ENCODE data around the gene EIF3M. TPM values are rescaled to one million over a fixed set of nuclear protein-coding genes. Genes with fewer than 3 reads are reported as not detected.

EIF3M gene
- total RNA-seq, 1 experiment from 2014 or later, result 372 TPM

DNA sequence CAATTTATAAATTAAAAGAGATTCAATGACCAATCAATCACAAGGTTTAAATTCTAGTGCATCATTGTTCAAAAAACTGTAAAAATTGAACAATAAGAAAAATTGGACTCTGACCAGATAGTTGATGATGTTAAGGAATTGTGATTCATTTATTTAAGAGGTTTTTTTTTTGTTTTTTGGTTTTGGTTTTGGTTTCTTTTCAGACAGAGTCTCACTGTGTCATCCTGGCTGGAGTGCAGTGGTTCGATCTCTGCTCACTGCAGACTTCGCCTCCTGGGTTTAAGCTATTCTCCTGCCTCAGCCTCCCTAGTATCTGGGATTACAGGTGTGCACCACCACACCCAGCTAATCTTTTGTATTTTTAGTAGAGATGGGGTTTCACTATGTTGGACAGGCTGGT lies 17.1 kb upstream of the EIF3M start:
- ChIA-PET CTCF (interaction anchor here (0.7 kb wide), 1 partner anchor 10 kb away, joined by 3 read pairs; no protein-coding TSS in a partner anchor), POLR2A (no interaction called here)
- no peak for DNase-seq
- H3K4me1 Mint-ChIP-seq (ENCODE audit: low read depth, unreplicated experiment), result peaks cover 14% of the 10 kb centered on the region
- no TSS peak for BruUV-seq (replicated peaks)
- H3K27ac Mint-ChIP-seq (ENCODE audit: unreplicated experiment), result no peak overlapping the region
- H3K4me3 ChIP-seq (ENCODE audit: low read depth, low read length), result no peak overlapping the region
- H3K4me3 Mint-ChIP-seq (ENCODE audit: unreplicated experiment), result no peak overlapping the region
- TF ChIP-seq, protein P1, sequence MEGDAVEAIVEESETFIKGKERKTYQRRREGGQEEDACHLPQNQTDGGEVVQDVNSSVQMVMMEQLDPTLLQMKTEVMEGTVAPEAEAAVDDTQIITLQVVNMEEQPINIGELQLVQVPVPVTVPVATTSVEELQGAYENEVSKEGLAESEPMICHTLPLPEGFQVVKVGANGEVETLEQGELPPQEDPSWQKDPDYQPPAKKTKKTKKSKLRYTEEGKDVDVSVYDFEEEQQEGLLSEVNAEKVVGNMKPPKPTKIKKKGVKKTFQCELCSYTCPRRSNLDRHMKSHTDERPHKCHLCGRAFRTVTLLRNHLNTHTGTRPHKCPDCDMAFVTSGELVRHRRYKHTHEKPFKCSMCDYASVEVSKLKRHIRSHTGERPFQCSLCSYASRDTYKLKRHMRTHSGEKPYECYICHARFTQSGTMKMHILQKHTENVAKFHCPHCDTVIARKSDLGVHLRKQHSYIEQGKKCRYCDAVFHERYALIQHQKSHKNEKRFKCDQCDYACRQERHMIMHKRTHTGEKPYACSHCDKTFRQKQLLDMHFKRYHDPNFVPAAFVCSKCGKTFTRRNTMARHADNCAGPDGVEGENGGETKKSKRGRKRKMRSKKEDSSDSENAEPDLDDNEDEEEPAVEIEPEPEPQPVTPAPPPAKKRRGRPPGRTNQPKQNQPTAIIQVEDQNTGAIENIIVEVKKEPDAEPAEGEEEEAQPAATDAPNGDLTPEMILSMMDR (IDR thresholded peaks at IDR 0.05; ENCODE audit: insufficient read depth in 1 of 2, low read depth in 1 of 2, low read length in 1 of 2, severe bottlenecking in 1 of 2, unreplicated experiment in 1 of 2), result no peak
- no peaks in the 10 kb centered on the region for H3K36me3 ChIP-seq (ENCODE audit: control insufficient read depth, insufficient read depth, low read length)
- H3K27me3 Mint-ChIP-seq (ENCODE audit: insufficient read depth, unreplicated experiment), result no peaks in the 10 kb centered on the region
- H3K36me3 Mint-ChIP-seq (ENCODE audit: insufficient read depth, unreplicated experiment), result peaks cover 5% of the 10 kb centered on the region
- intact Hi-C loops (cut with micrococcal nuclease; ENCODE audit: unreplicated experiment), result no loop called here
- no peaks in the 10 kb centered on the region for H3K4me1 ChIP-seq
- no peaks in the 10 kb centered on the region for H3K9me3 Mint-ChIP-seq (ENCODE audit: unreplicated experiment)
- no peaks in the 10 kb centered on the region for H3K9me3 ChIP-seq
- no peaks in the 10 kb centered on the region for H3K27me3 ChIP-seq (replicated peaks; ENCODE audit: control insufficient read depth, insufficient read depth, low read length)

- no peak overlapping the region for H3K4me3 ChIP-seq (ENCODE audit: low read depth, low read length)
- no peaks in the 10 kb centered on the region for H3K27me3 ChIP-seq (replicated peaks; ENCODE audit: control insufficient read depth, insufficient read depth, low read length)
- ChIA-PET CTCF (interaction anchor here (0.7 kb wide), 1 partner anchor 11 kb away, joined by 3 read pairs; no protein-coding TSS in a partner anchor), POLR2A (no interaction called here)
- no peaks in the 10 kb centered on the region for H3K9me3 ChIP-seq
- Mint-ChIP-seq H3K36me3 (ENCODE audit: insufficient read depth, unreplicated experiment) (no peaks in the 10 kb centered on the region), H3K27ac (ENCODE audit: unreplicated experiment) (no peak overlapping the region), H3K4me1 (ENCODE audit: low read depth, unreplicated experiment) (peaks cover 14% of the 10 kb centered on the region), H3K27me3 (ENCODE audit: insufficient read depth, unreplicated experiment) (no peaks in the 10 kb centered on the region), H3K9me3 (ENCODE audit: unreplicated experiment) (no peaks in the 10 kb centered on the region), H3K4me3 (ENCODE audit: unreplicated experiment) (no peak overlapping the region)
- H3K36me3 ChIP-seq (ENCODE audit: control insufficient read depth, insufficient read depth, low read length), result no peaks in the 10 kb centered on the region
- intact Hi-C loops (cut with micrococcal nuclease; ENCODE audit: unreplicated experiment), result no loop called here
- DNase-seq, result no peak
- TF ChIP-seq, protein P1 (IDR thresholded peaks at IDR 0.05; ENCODE audit: insufficient read depth in 1 of 2, low read depth in 1 of 2, low read length in 1 of 2, severe bottlenecking in 1 of 2, unreplicated experiment in 1 of 2), result no peak
- no peaks in the 10 kb centered on the region for H3K4me1 ChIP-seq
- no TSS peak for BruUV-seq (replicated peaks)
Observed at GRCh38 chr11:32567154-32567553, 16.5 kb upstream of the EIF3M start.

DNA sequence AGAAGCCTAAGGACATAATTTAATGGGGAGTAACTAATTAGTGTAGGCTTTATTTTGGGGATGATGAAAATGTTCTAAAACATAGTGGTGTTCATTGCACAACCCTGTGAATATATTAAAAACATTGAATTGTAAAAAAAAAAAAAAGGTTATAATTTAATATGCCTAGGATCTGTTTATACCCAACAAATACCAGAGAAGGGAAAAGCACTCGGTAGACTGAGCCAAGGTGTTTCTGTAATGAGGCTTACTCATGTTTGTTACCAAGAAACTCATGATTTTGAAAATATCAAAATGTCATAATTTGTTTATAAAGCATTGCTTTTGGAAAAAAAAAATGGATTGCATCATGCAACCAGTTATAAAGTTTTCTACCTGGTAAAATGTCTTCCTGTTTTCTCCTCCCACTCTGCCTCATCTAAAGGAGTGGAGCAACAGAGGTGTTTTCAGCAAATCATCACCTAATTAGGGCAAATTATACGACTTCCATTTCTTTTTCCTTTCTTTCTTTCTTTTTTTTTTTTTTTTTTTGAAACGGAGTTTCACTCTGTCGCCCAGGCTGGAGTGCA lies 14.2 kb upstream of the EIF3M start:
- peaks cover under 1% of the 10 kb centered on the region for H3K36me3 Mint-ChIP-seq (ENCODE audit: insufficient read depth, unreplicated experiment)
- Histone ChIP-seq H3K4me1 (peaks cover 2% of the 10 kb centered on the region), H3K27me3 (replicated peaks; ENCODE audit: control insufficient read depth, insufficient read depth, low read length) (no peaks in the 10 kb centered on the region), H3K9me3 (no peaks in the 10 kb centered on the region), H3K4me3 (ENCODE audit: low read depth, low read length) (no peak overlapping the region), H3K36me3 (ENCODE audit: control insufficient read depth, insufficient read depth, low read length) (no peaks in the 10 kb centered on the region)
- ChIA-PET CTCF (no interaction called here), POLR2A (no interaction called here)
- DNase-seq, result no peak
- no TSS peak for BruUV-seq (replicated peaks)
- intact Hi-C loops (cut with micrococcal nuclease; ENCODE audit: unreplicated experiment), result no loop called here
- no peak overlapping the region for H3K27ac Mint-ChIP-seq (ENCODE audit: unreplicated experiment)
- H3K9me3 Mint-ChIP-seq (ENCODE audit: unreplicated experiment), result no peaks in the 10 kb centered on the region
- no peak overlapping the region for H3K4me3 Mint-ChIP-seq (ENCODE audit: unreplicated experiment)
- TF ChIP-seq, protein P1 (IDR thresholded peaks at IDR 0.05; ENCODE audit: insufficient read depth in 1 of 2, low read depth in 1 of 2, low read length in 1 of 2, severe bottlenecking in 1 of 2, unreplicated experiment in 1 of 2), result no peak
- H3K4me1 Mint-ChIP-seq (ENCODE audit: low read depth, unreplicated experiment), result peaks cover 11% of the 10 kb centered on the region
- H3K27me3 Mint-ChIP-seq (ENCODE audit: insufficient read depth, unreplicated experiment), result no peaks in the 10 kb centered on the region

Measured in Caco-2 (cell line).